ENCODE results near the gene DEFB131B.
"Not testable (repeated sequence)": the region's sequence is repeated elsewhere in the genome, so short reads cannot be mapped to it uniquely, and the experiment has no call there.

DEFB131B gene

GRCh38 chr11:71878059-71878458 lies at the start of gene DEFB131B:
Gene DEFB131B, plus strand, starts transcription at chr11:71878453. Its CDS starts 0 bp downstream, at chr11:71878453.
- DNase-seq (ENCODE audit: low read depth in 2 of 3, low spot score in 2 of 3) = not testable (repeated sequence)

DNA sequence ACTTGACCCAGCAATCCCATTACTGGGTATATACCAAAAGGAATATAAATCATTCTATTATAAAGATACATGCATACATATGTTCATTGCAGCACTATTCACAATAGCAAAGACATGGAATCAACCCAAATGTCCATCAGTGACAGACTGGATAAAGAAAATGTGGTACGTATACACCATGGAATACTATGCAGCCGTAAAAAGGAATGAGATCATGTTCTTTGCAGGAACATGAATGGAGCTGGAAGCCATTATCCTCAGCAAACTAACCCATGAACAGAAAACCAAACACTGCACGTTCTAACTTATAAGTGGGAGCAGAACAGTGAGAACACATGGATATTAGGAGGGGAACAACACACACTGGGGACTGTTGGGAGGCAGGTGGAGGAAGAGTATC lies 49.0 kb upstream of the DEFB131B start:
- not testable (repeated sequence) for DNase-seq (ENCODE audit: low read depth in 2 of 3, low spot score in 2 of 3)

DNA sequence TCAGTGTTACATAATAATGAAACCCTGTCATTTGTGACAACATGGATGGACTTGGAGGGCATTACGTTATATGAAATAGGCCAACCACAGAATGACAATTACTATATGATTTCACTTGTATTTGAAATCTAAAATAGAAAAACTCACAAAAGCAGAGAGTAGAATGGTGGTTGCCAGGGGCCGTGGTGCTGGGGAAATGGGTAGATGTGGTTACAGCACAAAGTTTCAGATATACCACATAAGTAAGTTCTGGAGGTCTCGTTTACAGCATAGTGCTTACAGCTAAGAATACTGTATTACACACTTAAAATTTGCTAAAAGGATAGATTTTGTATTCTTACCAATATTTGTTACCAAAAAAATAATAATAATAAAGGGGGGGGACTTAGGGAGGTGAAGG lies 48.6 kb upstream of the DEFB131B start:
- not testable (repeated sequence) for DNase-seq (ENCODE audit: low read depth in 2 of 3, low spot score in 2 of 3)

GRCh38 chr11:71832811-71833210 lies 45.4 kb upstream of the DEFB131B start, which contains the start of gene DEFB108B:
Gene DEFB108B, plus strand, starts transcription at chr11:71833200. Its CDS starts 0 bp downstream, at chr11:71833200.
- DNase-seq (ENCODE audit: low read depth in 2 of 3, low spot score in 2 of 3) = not testable (repeated sequence)

GRCh38 chr11:71842720-71843119 lies 35.5 kb upstream of the DEFB131B start:
- not testable (repeated sequence) for DNase-seq (ENCODE audit: low read depth in 2 of 3, low spot score in 2 of 3)

- DNase-seq (ENCODE audit: low read depth in 2 of 3, low spot score in 2 of 3) = not testable (repeated sequence)
Measured at GRCh38 chr11:71843355-71843754, 34.9 kb upstream of the DEFB131B start.

- DNase-seq (ENCODE audit: low read depth in 2 of 3, low spot score in 2 of 3) = no peak
Measured at GRCh38 chr11:71843858-71844257, 34.4 kb upstream of the DEFB131B start.

- not testable (repeated sequence) for DNase-seq (ENCODE audit: low read depth in 2 of 3, low spot score in 2 of 3)
Measured at GRCh38 chr11:71853895-71854294, 24.4 kb upstream of the DEFB131B start.

DNA sequence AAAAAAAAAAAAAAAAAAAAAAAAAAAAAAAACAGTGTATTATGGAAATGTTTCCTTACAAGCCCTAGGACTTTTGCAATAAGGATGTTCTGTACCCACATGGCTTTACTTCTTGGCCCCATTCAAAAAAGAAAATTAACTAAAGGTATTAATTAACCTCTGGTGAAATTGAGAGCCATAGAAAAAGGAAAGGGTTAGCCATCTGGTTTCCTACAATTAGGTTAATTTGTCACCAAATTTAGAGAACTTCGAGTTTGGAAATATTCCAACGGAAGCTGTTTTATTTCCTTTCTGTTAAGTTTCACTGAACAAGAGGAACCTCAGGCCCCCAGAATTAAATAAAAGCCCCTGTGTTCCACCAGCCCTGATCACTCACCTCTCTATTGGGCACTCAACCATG lies 22.4 kb upstream of the DEFB131B start:
- not testable (repeated sequence) for DNase-seq (ENCODE audit: low read depth in 2 of 3, low spot score in 2 of 3)

- not testable (repeated sequence) for DNase-seq (ENCODE audit: low read depth in 2 of 3, low spot score in 2 of 3)
Measured at GRCh38 chr11:71860835-71861234, 17.4 kb upstream of the DEFB131B start.

DNA sequence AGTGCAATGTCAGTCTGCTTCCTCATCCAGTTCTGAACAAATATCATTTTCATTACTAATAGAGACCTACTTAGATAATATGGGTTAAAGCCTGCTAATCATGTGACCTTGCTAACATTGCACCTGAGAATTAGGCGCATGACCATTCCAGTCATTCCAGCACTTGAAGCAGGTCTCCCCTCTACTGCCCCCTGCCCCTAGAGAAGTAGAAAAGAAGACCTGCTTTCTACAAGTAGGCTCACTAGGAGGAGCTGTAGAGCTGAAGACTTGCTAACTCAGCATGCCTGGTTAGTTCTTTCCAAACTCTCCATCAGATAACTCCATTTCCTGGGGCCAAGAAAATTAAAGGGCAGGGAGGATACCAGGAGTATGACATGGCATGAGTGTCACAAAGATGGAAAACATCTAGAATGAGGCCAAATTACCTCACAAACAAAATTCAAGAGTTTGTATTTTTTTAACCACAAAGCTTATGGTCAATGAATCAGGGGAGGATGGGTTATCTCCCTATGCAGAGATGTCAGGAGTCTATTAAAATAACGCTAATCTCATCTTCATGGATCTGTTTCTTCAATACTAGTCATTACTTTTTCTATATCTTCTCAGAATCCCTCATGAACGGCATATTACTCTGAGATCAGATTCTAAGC lies 14.2 kb upstream of the DEFB131B start:
- not testable (repeated sequence) for DNase-seq (ENCODE audit: low read depth in 2 of 3, low spot score in 2 of 3)

DNA sequence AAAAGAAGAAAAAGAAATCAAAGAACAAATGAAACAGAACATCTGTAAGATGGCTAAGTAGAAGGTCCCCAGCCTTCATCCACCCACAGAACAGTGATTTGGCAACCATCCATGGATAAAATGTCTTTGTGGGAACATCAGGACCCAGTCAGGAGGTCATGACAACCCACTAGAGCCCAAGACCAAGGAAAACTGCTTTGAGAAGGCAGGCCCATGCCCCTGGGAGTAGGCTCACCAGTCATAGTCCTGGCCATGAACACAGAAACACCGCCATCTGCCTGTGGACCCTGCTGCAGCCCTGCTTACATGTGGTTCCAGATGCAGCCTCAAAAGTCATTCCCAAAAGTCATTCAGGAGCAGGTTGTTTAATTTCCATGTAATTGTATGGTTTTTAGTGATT lies 11.0 kb upstream of the DEFB131B start:
- not testable (repeated sequence) for DNase-seq (ENCODE audit: low read depth in 2 of 3, low spot score in 2 of 3)

- not testable (repeated sequence) for DNase-seq (ENCODE audit: low read depth in 2 of 3, low spot score in 2 of 3)
Measured at GRCh38 chr11:71869931-71870330, 8.3 kb upstream of the DEFB131B start.

DNA sequence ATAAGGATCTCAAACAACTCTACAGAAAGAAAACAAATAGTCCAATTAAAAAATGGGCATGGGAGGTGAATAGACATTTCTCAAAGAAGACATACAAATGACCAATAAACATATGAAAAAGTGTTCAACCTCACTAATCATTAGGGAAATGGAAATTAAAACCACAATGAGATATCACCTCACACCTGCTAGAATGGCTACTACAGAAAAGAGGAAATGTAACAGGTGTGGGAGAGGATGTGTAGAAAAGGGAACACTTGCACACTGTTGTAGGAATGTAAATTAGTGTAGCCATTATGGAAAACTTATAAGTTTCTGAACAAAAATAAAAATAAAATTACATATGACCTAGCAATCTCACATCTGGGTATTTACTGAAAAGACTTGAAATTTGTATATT lies 7.6 kb upstream of the DEFB131B start:
- DNase-seq (ENCODE audit: low read depth in 2 of 3, low spot score in 2 of 3) = not testable (repeated sequence)

DNA sequence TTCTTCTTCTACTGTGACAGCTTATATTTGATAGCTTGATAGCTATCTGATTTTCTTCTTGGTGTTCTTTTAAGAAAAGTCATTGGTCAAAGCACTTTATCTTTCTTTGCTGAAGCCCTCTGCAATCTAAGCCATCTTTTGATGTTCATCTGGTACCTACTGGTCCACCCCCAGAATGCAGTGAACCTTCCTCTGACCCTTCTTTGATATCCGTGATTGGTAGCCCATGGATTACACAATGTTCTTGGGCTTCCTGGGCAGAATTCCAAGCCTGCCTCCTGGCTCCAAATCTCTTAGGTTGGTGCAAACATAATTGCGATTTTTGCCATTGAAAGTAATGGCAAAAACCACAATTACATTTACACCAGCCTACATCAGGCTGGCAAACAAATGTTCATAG lies 2.0 kb upstream of the DEFB131B start:
- not testable (repeated sequence) for DNase-seq (ENCODE audit: low read depth in 2 of 3, low spot score in 2 of 3)

GRCh38 chr11:71885806-71886205 lies 7.6 kb downstream of the DEFB131B start:
- DNase-seq (ENCODE audit: low read depth in 2 of 3, low spot score in 2 of 3) = not testable (repeated sequence)

GRCh38 chr11:71888335-71889010 lies 10.2 kb downstream of the DEFB131B start:
- not testable (repeated sequence) for DNase-seq (ENCODE audit: low read depth in 2 of 3, low spot score in 2 of 3)

DNA sequence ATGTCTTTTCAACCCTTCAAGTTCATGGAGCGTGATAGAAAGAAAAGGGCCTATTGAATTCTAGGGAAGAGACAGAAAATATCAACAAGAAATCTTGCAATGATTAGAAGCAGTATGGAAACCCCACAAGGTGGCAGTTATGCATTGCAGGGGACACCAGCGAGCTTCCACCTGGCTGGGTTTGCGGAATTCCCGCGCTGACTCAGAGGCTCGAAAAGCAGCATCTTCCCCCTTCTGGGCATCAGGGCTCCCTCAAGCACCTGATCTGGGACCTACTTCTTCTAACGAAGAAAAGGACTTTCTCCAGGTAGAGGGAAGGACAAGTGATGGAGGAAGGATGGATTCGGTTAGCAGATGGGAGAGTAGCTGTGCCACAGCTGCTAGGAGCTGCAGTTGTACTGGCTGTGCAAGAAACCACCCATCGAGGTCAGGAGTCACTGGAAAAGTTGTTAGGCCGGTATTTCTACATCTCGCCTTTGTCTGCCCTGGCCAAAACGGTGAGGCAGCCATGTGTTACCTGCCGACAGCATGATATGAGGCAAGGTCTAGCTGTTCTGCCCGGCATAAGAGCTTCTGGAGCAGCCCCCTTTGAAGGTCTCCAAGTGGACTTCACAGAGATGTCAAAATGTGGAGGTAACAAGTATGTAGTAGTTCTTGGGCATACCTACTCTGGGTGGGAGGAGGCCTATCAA lies 11.1 kb downstream of the DEFB131B start:
- DNase-seq (ENCODE audit: low read depth in 2 of 3, low spot score in 2 of 3) = not testable (repeated sequence)

DNA sequence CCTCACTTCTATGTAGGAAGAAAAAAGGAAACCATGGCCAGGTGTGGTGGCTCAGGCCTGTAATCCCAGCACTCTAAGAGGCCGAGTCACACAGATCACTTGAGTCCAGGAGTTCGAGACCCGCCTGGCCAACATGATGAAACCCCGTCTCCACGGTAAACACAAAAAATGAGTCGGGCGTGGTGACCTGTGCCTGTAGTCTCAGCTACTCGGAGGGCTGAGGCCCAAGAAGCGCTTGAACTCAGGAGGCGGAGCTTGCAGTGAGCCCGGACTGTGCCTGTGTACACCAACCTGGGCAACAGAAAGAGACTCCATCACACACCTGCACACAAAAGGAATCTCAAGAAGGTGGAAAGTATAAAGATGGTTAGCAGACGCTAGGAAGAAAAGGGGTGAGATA lies 17.7 kb downstream of the DEFB131B start:
- no peak for DNase-seq (ENCODE audit: low read depth in 2 of 3, low spot score in 2 of 3)

DNA sequence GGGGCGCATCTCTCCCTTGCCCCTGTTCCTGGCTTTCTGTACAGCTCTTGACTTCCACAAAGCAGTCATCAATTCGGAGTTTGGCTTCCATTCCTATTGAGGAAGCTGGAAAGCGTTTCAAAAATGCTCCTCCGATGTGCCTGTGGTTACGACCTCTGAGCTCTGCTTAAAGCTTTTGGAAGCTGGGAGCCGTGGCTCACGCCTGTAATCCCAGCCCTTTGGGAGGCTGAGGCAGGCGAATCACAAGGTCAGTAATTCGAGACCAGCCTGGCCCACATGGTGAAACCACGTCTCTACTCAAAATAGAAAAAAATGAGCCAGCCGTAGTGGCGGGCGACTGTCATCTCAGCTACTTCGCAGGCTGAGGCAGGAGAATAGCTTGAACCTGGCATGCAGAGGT lies 22.9 kb downstream of the DEFB131B start:
- DNase-seq (ENCODE audit: low read depth in 2 of 3, low spot score in 2 of 3) = not testable (repeated sequence)

- no peak for DNase-seq (ENCODE audit: low read depth in 2 of 3, low spot score in 2 of 3)
Measured at GRCh38 chr11:71908218-71908617, 30.0 kb downstream of the DEFB131B start.

DNA sequence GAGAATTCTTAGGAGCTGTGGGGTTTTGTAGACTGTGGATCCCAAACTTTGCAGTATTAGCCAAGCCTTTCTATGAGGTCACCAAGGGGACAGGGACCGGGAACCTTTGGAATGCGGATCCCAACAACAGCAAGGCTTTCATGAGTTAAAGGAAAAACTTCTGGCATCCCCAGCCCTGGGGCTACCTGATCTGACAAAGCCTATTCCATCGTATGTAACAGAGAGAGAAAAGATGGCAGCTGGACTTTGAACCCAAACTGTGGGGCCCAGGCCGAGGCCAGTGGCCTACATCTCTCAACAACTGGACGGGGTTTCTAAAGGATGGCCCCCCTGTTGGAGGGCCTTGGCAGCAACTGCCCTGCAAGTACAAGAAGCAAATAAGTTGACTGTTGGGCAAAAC lies 32.5 kb downstream of the DEFB131B start:
- DNase-seq (ENCODE audit: low read depth in 2 of 3, low spot score in 2 of 3) = not testable (repeated sequence)
